ENCODE measurements around the gene BRAT1.
A peak's percentile ranks its signal among the peaks of the same experiment; 100 is the strongest.
"Not testable (repeated sequence)": the region's sequence is repeated elsewhere in the genome, so short reads cannot be mapped to it uniquely, and the experiment has no call there.

Gene BRAT1

DNA sequence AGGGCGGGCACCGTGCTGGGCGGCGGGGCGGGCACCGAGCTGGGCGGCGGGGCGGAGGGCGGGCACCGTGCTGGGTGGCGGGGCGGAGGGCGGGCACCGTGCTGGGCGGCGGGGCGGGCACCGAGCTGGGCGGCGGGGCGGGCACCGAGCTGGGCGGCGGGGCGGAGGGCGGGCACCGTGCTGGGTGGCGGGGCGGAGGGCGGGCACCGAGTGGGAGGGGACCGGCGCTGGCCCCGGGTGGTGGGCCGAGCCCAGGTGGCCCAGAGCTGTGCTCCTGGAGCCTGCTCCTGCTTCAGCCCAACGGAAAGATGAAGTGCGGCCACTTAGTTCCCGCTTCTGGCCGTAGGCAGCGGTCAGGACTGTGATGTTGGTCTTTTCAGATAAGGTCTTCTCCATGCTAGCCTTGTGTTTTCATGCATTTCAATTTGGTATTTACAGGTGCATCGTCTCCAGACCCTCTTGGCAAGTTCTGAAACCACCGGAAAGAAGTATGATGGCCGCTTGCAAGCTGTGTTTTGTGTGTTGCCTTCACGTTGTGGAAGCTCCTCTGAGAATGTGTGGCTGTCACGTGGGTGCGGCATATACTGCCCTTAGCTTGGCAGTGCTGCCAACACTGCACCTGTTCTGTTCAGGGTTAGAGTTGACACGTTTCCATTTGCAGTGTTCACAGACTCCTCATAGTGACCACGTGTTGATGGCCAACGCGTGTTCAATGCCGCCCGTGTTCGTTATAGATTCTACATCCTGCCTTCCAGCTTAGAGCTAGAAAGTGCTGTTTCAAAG, 28.7 kb upstream of the BRAT1 start:
- DNase-seq, result peak; percentile 13

- DNase-seq, result peak; percentile 15
Observed at GRCh38 chr7:2582006-2582735, 26.8 kb upstream of the BRAT1 start.

DNA sequence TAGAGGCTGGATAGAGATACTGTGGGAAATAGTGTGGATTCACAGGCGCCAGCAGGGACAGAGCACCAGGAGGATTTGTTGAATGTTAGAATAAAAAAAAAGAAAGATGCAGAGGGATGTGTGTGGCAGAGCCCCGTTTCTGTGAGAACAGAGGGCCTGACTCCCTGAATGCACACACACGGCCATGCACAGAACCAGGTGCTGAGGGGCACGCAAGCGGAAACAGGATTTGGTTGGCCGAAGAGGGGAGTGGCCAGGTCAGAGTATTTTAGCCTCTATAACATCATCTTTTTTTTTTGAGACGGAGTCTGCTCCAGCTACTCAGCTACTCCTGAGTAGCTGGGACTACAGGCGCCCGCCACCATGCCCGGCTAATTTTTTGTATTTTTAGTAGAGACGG, 25.3 kb upstream of the BRAT1 start:
- DNase-seq, result peak; percentile 6

DNA sequence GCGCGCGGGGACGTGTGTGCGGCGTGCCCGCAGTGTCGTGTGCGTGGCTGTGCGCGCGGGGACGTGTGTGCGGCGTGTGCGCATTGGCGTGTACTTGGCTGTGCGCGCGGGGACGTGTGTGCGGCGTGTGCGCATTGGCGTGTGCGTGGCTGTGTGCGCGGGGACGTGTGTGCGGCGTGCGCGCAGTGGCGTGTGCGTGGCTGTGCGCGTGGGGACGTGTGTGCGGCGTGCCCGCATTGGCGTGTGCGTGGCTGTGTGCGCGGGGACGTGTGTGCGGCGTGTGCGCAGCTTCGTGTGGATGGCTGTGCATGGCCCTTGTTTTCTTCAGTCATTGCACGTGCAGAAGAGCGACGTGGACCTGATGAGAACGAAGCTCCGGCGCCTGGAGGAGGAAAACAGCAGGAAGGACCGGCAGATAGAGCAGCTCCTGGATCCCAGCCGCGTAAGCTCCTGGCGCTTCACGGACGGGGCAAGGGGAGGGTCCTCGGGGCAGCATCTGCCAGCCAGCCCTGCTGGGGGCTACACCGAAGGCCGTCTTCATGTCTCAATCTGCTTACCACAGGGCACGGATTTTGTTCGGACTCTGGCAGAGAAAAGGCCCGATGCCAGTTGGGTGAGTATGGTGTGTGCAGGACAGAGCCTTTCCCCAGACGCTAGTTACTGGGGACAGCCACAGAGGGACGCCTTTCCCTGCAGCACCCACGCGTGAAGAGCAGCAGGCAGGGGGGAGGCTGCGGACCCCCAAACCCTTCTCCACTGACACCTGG, 22.8 kb upstream of the BRAT1 start:
- peak; percentile 15 for DNase-seq

GRCh38 chr7:2576742-2577491, 21.6 kb upstream of the BRAT1 start:
- peak; percentile 28 for DNase-seq

- DNase-seq, result peak; percentile 57
Observed at GRCh38 chr7:2575733-2576340, 20.5 kb upstream of the BRAT1 start.

DNA sequence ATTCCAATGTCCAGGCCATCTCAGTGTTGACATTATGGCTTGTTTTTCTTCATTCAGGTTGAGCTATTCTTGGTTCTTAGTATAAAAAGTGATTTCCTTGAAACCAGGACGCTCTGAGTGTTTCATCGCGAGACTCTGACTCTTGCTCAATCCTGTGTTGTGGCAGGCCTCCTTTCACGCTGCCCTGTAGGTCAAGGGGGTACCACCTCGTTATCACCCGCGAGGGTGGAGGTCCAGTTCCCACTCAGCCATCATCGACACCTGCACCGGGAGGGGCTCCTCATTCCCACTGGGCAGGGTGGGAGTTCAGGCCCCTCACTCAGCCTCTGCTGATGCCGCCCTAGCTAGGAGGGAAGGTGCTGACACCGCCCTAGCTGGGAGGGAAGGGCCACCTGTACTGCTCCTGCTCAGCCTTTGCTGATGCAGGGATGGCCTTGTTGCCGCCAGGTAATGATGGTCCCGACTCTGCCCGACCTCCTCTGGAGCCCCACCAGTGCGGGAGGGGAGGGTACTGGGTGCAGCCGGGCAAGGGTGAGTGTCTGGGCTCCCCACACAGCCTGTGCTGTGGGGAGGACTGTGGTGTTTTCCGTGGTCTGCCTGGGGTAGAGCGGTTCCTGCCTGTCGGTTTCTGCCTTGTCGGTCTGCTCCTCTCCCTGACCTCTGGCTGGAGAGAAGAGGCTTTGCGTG, 19.9 kb upstream of the BRAT1 start:
- peak; percentile 25 for DNase-seq

- DNase-seq, result no peak
Observed at GRCh38 chr7:2573761-2574160, 18.4 kb upstream of the BRAT1 start.

DNA sequence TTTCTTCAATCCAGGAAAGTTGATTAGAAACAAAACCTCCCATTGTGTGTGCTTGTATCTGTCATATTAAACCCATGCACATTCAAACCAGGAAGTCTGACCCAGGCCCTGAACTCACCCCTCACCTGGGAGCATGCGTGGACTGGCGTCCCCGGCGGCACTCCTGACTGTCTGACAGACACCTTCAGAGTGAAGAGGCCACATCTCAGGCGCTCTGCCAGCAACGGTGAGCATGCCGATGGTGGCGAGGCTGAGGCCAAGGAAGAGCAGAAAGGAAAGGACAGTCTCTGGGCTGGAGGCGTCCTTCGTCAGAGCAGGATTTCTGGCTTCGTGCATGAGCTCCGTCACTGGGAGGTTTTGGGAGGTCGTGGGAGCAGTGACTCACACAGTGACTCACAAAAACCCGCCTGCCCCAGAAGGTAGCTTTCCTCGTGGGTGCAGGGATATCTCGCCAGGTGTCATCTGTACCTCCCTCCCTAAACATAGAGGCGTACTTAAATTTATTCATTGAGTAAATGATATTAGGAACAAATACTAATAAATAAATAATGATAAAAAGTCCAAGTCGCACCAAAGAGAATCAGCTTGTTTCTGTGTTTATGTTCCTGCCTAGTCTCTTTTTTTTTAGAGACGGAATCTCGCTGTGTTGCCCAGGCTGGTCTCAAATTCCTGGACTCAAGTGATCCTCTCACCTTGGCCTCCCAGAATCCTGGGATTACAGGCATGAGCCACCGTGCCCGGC, 16.9 kb upstream of the BRAT1 start:
- DNase-seq, result no peak

DNA sequence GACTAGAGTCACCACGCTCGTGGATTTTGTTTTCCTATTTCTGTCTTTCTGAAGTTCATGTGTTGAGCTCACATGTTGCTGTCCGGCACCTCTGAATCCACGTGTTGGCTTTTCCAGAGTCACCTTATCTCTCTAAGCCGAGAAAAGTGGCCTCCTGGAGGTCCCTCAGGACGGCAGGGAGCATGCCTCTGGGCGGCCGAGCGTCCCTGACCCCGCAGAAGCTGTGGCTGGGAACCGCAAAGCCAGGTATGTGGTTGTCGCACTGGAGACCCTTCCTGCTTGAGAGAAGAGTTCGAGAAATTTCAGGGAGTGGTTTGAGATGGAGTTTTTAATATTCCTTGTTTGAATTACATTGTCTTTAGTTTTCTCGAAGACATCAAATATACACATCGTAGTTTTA, 16.1 kb upstream of the BRAT1 start:
- no peak for DNase-seq

DNA sequence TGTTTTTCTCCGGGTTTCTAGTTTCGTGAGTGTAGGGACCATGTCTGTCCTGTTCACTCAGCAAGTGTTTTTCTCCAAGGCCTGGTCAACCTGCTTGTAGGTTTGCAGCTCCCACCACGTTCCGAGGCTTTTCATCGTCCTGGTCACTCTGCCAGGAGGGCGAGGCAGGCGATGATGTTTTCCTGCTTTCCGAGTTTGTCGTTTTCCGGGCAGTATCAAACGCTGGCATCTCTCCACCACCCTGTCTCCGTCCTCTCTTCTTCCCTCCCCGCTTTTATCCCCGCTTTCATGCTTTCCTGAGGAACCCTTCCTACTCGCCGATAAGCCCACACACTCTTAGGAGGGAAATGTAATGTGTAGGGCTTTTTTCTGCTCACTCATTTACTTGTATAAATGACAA, 14.7 kb upstream of the BRAT1 start:
- no peak for DNase-seq

DNA sequence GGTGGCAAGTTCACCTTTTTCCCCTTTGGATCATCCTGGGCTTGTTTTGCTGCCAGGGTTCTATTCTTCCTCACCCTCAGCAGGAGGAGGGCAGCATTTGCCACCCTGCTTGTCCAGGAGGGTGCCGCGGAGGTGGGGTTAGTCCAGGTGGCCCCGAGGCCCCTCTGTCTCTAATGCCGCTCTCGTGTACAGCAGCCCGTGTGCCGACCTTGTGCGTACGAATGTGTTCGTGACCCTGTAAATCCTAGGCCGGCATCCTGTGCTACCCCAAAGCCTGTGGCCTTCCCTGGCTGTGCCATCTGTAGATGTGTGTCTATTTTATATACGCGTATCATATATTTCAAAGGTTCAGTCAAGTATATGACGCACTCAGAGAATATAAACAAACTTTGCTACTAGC, 14.1 kb upstream of the BRAT1 start:
- no peak for DNase-seq

DNA sequence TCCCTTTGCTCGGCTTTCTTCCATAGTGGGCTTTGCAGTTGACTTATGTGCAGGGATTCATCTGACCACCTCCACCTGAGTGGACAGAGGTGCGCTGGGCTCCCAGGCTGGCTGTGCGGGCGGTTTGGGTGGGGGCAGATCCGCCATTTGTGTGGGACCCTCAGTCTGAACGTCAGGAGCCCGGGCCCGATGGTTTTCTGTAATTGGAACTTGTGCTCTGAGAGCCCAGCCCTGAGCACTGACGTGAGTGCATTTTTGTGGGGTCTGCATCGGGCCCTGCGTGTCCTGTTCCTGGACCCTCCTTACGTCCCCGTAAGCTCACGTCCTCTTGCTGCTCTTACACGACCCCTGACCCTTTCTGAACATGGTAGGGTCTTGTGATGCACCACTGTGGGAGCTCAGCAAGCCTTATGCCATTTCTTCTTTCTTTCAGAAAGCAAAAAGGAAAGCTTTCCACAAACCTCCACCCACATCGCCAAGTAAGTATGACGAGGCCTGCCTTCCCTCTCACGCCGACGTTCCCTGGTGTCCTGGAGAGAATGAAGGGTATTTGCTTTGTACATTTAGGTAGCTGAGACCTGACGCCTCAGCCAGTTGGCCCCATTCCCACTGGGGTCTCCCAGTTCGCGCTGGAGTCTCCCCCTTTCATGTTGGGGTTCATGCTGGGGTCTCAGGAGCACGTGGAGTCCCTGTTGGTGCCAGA, 13.3 kb upstream of the BRAT1 start:
- no peak for DNase-seq

DNA sequence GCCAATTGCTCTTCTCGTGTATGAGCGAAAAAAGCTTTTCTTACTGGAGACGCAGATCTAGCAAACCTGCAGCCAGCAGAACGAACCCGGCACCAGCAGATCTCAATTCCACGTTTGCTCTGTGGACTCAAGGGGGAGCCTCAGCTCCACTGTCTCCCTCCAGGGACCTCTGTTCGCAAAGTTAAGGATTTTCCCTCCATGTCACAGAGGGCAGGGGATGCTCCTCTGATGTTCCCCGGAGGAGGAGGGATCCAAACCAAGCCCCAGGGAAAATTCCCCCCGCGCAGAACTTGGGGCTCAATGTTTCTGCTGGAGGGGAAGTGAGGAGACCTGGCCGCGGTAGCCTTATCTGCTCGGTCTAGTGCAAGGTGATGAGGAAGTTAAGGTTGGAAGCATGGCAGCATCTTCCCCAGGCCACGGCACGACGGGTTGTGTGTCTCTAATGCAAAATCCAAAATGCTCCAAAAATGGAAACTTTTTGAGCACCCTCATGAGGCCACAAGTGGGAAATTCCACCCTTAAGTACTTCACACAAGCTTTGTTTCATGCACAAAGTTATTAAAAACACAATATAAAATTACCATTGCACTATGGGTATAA, 12.5 kb upstream of the BRAT1 start:
- peak; percentile 59 for DNase-seq

- no peak for DNase-seq
Observed at GRCh38 chr7:2566890-2567678, 11.8 kb upstream of the BRAT1 start.

- DNase-seq, result no peak
Observed at GRCh38 chr7:2566348-2566889, 11.1 kb upstream of the BRAT1 start.

DNA sequence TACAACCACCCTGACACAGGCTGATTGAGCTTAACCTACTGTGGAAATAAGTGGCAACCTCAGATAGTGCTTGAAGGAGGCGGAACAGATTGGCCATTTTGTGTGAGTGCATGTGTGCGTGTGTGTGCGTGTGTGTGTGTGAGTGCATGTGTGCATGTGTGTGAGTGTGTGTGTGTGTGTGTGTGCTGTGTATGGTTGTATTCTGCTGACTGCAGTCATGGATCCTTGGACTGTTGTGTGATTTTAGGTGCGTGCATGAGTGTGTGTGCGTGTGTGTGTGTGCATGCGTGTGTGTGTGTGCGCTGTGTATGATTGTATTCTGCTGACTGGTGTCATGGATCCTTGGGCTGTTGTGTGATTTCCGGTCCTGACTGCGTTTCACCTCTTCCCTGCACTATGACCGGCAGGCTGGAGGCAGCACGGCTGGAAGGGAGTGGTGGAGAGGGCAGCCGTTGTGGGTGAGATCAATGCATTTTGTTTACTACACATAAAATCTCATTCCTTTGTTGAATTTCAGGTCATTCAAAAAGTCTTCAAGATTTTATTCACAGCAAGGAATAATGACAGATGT, 9.7 kb upstream of the BRAT1 start:
- no peak for DNase-seq

DNA sequence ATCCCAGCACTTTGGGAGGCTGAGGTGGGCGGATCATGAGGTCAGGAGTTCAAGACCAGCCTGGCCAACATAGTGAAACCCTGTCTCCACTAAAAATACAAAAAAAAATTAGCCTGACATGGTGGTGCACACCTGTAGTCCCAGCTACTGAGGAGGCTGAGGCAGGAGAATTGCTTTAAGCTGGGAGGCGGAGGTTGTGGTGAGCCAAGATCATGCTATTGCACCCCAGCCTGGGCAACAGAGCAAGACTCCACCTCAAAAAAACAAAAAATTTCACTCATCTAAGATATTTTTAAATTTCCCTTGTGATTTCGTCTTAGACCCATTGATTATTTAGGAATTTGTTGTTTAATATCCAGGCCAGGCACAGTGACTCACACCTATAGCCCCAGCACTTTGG, 8.6 kb upstream of the BRAT1 start:
- not testable (repeated sequence) for DNase-seq

Measured in left hindlimb (tissue), 1 donor.